ENCODE results near the gene TNFSF8. TPM values are rescaled to one million over a fixed set of nuclear protein-coding genes. Genes with fewer than 3 reads are reported as not detected.

The TNFSF8 gene
- total and polyA plus RNA-seq, 9 of the 15 experiments (the other 6 are each of a cell fraction or from before 2014, with no cell fraction given) = 0.09 TPM; not detected in 8

GRCh38 chr9:114860187-114860586, 70.2 kb downstream of the TNFSF8 start (continued):
- no peak for TF ChIP-seq ATF6 (CRISPR knock-in tag; IDR thresholded peaks at IDR 0.05)

- no peak overlapping the region for H3K4me3 ChIP-seq
- no peaks in the 10 kb centered on the region for H4K20me1 ChIP-seq (replicated peaks; ENCODE audit: control insufficient read depth, insufficient read depth, low read length)
- H3K9ac ChIP-seq (ENCODE audit: insufficient read depth in 1 of 2, low read depth in 2 of 2, low read length in 2 of 2) = no peak overlapping the region
- no peak overlapping the region for H3K4me2 ChIP-seq (ENCODE audit: insufficient read depth, low read length)
- TF ChIP-seq BRF2 (IDR thresholded peaks at IDR 0.05; ENCODE audit: borderline replicate concordance, insufficient read depth, insufficient read length) (no peak), MCM5 (IDR thresholded peaks at IDR 0.05; ENCODE audit: low read depth) (no peak), SREBF1 (IDR thresholded peaks at IDR 0.05; ENCODE audit: borderline replicate concordance, low read depth, low read length) (no peak), NCOR1 (IDR thresholded peaks at IDR 0.05) (no peak), ETS2 (tag; IDR thresholded peaks at IDR 0.05; ENCODE audit: borderline replicate concordance, poor library complexity, severe bottlenecking) (no peak), MYC (IDR thresholded peaks at IDR 0.05; ENCODE audit: low read depth, low read length) (no peak), MYC (CRISPR knock-in tag; IDR thresholded peaks at IDR 0.05; ENCODE audit: borderline replicate concordance, low read depth) (no peak)
- no peak for FAIRE-seq
- H3K4me1 ChIP-seq (replicated peaks in 1 of 2; ENCODE audit: control insufficient read depth in 2 of 2, insufficient read depth in 2 of 2, low read length in 2 of 2) = no peaks in the 10 kb centered on the region
- intact Hi-C loops (cut with micrococcal nuclease) (no loop called here), in situ Hi-C loops (cut with MboI) (no loop called here)
- H3K9me1 ChIP-seq (ENCODE audit: control insufficient read depth, insufficient read depth, low read length) = no peaks in the 10 kb centered on the region
- H3K9me3 ChIP-seq (replicated peaks; ENCODE audit: control insufficient read depth, insufficient read depth, low read depth, low read length) = no peaks in the 10 kb centered on the region
- H3K36me3 ChIP-seq (ENCODE audit: control insufficient read depth, insufficient read depth, low read length) = no peaks in the 10 kb centered on the region
- H2AFZ ChIP-seq (ENCODE audit: low read depth, low read length) = no peak overlapping the region
- H3K79me2 ChIP-seq (ENCODE audit: control insufficient read depth, insufficient read depth, low read length) = no peaks in the 10 kb centered on the region
- POLR2A ChIA-PET = interaction anchor here (0.9 kb wide), 1 partner anchor 9 kb away, joined by 3 read pairs; no protein-coding TSS in a partner anchor
- H3K27ac ChIP-seq (ENCODE audit: extremely low read depth, low read depth, low read length) = no peak overlapping the region
- no TSS peak for BruUV-seq (replicated peaks)
- no peak for ATAC-seq
- H3K27me3 ChIP-seq (ENCODE audit: control insufficient read depth in 2 of 2, insufficient read depth in 2 of 2, low read length in 2 of 2) = no peaks in the 10 kb centered on the region
- CTCF ChIA-PET (ENCODE audit: low intra/inter-chr PET ratio) = no interaction called here
- WGBS (ENCODE audit: insufficient coverage, low coverage, missing lambda C conversion rate) = 11% methylated on average over 2 of the region's 2 CpGs
- DNase-seq (ENCODE audit: extremely low read depth in 1 of 4, low spot score in 3 of 4) = no peak
These were observed 73.5 kb downstream of the TNFSF8 start for GRCh38 chr9:114856942-114857315.
